OCI-LY7 (cell line): ENCODE measurements around the gene IRF7.

ENCODE experiments used
- EZH2phosphoT487 ChIP-seq: fragments of 200-600 bp; sonication (generic); IDR thresholded peaks from 2 replicates; pipeline ENCODE4 v1.6.1; 2018; ENCODE audit warnings: low read depth, borderline replicate concordance, mild to moderate bottlenecking, mixed run types, antibody characterized with exemption, low read length, moderate library complexity, mixed read lengths
- TF ChIP-seq, protein P1 (sequence below): fragments of 200-600 bp; sonication (generic); conservative IDR thresholded peaks from 2 replicates; pipeline ENCODE4 v1.5.1; 2014; ENCODE audit warnings: mild to moderate bottlenecking, antibody characterized with exemption, low read length, moderate library complexity, mixed read lengths

DNA sequence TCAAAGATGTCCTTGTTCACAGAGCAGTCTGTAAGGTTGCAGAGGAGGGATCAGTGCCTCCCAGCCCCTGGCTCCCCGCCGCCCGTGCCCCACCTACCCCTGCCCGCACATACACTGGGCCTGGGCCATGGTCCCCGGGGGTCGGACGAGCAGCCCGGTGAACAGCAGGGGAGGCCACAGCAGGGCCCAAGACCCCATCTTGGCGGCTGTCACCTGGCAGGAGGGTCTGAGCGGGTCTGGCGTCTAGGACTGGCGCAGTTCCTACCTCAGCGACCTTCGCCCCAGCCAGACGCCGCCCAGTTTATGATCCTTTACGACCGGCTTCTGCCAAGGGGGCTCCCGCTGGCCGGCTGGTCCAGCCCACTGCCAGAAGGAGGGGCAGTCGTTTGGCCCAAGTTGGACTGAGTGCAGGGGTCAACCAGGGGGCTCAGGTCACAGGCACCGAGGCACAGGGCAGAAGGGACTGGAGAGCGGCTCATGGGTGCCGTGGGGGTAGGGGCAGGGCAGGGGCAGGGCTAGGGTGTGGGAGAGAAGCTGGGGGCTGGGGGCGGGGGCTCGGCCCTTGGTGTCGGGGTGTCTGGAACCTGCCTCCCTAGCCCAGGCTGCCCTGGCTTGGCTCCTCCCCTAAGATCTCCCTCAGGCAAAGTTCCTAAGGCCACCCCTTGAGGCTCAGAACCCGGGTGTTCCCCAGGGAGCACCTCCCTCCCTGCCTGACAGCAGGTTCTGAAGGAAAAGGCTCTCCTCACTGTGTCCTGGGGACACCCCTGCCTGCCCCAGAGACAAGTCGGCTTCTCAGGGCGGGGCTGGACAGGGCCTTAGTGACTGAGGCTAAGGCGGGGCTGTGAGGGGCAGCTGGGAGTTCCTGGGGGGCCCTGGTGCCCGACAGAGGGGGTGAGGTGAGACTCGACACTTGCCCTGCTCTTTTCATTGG lies 9.2 kb upstream of the IRF7 start, which contains the start of gene CDHR5:
- TF ChIP-seq, protein P1, sequence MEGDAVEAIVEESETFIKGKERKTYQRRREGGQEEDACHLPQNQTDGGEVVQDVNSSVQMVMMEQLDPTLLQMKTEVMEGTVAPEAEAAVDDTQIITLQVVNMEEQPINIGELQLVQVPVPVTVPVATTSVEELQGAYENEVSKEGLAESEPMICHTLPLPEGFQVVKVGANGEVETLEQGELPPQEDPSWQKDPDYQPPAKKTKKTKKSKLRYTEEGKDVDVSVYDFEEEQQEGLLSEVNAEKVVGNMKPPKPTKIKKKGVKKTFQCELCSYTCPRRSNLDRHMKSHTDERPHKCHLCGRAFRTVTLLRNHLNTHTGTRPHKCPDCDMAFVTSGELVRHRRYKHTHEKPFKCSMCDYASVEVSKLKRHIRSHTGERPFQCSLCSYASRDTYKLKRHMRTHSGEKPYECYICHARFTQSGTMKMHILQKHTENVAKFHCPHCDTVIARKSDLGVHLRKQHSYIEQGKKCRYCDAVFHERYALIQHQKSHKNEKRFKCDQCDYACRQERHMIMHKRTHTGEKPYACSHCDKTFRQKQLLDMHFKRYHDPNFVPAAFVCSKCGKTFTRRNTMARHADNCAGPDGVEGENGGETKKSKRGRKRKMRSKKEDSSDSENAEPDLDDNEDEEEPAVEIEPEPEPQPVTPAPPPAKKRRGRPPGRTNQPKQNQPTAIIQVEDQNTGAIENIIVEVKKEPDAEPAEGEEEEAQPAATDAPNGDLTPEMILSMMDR, result no peak
- TF ChIP-seq EZH2phosphoT487, result no peak
